ENCODE results near the gene SMARCA5.

DNA sequence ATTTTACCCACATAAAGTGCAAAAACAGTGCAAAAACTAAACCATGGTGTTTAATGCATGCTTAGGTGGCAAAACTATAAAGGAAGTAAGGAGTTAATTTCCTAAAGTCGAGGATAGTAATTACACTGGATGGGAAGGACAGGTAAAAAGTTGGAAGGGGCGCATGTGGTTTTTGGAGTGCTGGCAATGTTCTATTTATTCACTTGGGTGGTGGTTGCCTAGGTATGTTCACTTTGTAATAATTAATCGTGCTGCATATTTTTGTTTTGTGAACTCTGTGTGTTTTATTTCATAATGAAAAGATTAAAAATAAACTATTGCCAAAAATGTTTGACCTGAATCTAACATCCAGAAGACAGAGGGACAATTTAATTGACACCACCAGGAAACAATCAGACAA, 32.1 kb upstream of the SMARCA5 start:
- TF ChIP-seq, protein P1, sequence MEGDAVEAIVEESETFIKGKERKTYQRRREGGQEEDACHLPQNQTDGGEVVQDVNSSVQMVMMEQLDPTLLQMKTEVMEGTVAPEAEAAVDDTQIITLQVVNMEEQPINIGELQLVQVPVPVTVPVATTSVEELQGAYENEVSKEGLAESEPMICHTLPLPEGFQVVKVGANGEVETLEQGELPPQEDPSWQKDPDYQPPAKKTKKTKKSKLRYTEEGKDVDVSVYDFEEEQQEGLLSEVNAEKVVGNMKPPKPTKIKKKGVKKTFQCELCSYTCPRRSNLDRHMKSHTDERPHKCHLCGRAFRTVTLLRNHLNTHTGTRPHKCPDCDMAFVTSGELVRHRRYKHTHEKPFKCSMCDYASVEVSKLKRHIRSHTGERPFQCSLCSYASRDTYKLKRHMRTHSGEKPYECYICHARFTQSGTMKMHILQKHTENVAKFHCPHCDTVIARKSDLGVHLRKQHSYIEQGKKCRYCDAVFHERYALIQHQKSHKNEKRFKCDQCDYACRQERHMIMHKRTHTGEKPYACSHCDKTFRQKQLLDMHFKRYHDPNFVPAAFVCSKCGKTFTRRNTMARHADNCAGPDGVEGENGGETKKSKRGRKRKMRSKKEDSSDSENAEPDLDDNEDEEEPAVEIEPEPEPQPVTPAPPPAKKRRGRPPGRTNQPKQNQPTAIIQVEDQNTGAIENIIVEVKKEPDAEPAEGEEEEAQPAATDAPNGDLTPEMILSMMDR (IDR thresholded peaks at IDR 0.05; ENCODE audit: extremely low read depth in 1 of 2, insufficient read depth in 1 of 2, low read depth in 1 of 2, low read length in 2 of 2) = no peak
- no peak for TF ChIP-seq POLR2A (IDR thresholded peaks at IDR 0.05; ENCODE audit: low read depth, low read length)

All from endothelial cell of umbilical vein (primary cell).